DMS53 (cell line): ENCODE measurements around the gene KAZN.

ENCODE experiments used
- DNase-seq: peaks from one replicate; lab custom pipeline; 2025; lab: John Stamatoyannopoulos, UW

Gene KAZN

DNA sequence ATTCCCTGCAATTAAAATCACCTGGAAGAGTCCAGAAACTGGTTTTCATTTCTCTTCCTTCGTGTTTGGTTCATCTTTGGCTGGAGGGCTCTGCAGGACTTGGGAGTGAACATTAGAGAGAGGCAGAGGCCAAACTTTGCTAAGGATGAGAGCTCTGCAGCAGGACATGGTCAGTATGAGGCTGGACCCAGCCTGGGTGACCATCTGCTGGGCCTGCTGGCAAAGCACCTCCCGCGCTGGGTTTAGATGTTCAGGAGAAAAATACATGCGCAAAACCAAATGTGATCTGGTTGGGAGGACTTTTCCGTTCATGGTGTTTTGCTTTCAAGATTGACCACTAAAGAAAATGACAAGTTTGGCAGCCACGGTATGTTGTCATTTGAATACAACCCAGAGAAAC is 15.9 kb downstream of the KAZN start:
- no peak for DNase-seq

DNA sequence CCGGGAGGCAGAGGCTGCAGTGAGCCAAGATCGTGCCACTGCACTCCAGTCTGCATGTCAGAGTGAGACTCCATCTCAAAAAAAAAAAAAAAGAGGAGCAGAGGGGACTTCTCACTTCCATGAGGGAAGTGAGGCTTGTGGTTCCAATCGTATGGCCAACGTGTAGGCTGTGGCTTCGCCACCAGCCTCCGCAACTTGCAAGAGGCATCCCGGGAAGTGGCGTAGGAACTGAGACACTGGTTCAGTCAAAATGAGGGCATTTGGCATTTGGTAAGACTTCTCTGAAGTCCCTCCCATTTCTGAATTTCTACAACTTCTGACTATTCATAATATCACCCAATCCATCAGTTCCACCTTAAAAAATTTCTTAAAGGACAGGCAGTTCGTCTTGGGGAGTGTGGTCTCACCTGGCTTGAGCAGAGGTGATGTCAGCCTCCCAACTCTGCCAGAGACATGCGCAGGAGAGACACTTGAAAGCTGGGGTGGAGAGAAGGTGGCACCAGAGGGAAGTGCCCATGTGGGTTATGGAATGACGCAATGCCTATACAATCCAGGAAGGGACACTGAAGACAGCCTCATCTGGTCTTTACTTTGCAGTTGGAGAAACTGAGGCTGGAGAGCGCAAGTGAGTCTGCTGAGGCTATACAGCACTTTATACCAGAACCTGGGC is 17.2 kb downstream of the KAZN start:
- DNase-seq: no peak

DNA sequence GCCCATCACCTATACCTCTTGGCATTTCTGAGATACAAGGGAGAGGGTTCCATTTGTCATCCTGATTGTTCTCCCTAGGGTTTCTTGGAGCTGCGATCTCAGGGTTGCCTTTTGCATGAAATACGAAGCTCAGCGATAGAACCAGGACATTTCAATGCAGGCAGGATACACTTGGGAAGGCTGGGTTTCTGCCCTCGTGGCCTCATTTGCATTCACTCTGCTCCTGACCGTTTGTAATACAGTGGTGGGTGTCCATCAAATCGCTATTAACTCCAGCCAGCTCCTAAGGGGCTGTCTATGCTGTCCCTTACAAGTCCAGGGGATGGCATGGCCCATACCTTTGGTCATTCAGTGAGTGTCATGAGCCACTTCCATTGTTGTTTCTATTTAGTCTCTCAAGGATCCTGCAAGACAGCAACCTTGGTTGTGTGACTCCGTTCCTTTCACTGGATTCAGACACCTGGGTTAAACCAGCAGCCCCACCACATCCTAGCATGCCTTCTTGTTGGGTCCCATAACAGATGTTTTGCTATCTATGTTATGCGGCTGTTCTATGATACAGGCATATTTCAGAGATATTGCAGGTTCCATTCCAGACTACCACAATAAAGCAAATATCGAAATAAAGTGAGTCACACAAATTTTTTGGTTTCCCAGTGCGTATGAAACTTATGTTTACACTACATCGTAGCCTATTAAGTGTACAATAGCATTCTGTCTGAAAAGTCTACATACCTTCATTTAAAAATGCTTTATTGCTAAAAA is 18.3 kb downstream of the KAZN start:
- DNase-seq: no peak

DNA sequence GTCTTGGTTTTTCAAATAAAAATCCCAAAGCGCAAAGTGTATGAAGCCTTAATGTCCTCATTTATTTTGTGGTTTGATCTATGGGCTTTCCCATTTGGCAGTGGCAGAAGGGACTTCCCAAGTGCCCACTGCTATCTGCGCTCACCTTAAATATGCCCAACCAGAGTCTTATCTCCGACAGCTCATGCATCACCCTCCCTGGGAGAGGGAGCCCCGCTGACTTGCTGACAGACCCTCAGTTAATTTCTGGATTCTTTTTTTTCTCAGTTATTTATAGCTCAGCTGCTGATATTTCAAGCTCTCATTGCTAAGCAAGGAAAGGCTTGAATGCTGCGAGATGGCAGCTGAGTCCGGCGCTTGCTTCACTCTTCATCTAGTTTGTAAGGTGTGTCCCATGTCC is 19.3 kb downstream of the KAZN start:
- DNase-seq: no peak

DNA sequence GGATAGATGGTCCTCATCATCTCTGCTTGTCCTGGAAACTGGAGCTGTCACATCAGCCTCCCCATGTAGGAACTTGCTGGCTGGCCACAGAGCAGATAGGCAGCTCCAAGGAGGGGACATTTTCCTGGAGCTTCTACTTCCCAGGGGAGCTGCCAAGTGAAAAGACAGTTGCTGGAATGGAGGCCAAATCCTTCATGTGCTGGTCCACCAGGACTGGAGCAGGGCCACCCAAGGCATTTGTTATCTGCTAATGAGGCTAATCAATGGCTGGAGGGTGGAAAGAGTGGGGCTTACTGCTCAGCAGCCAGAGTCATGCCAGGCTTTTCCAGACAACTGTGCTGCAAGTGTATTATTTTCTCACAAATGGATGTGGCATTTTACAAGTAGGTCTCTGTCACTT is 22.5 kb downstream of the KAZN start:
- no peak for DNase-seq

DNA sequence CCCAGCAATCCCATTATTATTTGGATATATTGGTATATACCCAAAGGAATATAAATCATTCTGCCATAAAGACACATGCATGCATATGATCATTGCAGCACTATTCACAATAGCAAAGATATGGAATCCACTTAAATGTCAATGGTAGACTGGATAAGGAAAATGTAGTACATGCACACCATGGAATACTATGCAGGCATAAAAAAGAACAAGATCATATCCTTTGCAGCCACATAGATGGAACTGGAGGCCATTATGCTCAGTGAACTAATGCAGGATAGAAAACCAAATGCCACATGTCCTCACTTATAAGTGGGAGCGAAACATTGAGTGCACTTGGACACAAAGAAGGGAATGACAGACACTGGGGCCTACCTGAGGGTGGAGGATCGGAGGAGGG is 24.6 kb downstream of the KAZN start:
- no peak for DNase-seq

DNA sequence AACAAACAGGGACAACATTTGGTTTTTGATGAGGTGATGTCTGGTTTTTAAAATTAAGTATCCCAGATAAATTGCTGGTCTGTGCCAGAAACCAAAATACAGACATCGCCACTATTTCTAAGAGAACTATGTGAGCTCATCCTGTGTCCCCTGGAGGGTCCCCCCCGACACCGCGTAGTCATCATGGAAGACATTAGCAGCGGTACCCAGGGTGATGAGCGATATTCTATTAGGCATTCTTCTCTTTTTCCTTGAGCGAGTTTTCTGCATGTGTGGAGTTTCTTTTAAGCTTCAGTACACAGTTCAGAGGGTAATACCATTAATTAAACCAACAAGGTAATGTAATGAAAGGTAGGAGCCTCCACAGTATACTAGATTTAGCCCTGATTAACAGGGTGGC is 26.5 kb downstream of the KAZN start:
- DNase-seq: no peak

DNA sequence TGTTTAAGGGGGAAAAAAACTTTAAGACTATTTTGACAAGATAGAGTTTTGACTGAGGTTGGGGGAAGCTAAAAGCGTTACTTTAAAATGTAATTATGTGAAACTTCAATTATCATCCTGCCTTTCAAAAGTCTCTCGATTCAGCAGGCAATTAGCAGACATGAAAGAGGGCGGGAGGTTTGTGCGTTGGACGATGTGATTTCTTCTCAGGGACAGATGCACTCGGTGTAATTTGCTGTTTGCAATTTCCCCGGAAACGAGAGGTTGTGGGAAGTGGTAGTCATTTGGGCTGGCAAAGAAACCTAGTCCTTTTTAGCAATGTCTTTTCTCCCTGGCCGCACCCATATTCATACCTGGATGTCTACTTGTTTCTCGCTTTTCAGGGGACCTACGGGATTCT is 27.1 kb downstream of the KAZN start:
- DNase-seq: no peak

DNA sequence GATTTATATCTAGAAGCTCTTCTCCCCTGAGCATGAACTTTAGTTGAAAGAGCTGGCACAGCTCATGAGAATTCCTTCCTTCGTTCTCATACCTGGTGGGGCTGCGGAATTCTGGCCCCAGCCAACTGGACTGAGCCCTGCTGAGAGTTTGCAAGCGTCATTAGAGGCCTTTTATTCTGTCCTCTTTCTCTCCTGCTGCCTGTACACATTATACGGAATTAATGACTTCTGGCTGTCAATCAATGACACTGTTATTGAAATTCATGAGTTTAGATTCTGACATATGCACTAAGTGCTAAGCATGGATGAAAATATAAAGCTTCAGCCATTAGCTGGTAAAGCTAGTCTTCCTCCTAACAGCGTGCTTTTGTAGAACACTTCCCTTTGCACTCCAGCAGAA is 27.5 kb downstream of the KAZN start:
- DNase-seq: no peak

DNA sequence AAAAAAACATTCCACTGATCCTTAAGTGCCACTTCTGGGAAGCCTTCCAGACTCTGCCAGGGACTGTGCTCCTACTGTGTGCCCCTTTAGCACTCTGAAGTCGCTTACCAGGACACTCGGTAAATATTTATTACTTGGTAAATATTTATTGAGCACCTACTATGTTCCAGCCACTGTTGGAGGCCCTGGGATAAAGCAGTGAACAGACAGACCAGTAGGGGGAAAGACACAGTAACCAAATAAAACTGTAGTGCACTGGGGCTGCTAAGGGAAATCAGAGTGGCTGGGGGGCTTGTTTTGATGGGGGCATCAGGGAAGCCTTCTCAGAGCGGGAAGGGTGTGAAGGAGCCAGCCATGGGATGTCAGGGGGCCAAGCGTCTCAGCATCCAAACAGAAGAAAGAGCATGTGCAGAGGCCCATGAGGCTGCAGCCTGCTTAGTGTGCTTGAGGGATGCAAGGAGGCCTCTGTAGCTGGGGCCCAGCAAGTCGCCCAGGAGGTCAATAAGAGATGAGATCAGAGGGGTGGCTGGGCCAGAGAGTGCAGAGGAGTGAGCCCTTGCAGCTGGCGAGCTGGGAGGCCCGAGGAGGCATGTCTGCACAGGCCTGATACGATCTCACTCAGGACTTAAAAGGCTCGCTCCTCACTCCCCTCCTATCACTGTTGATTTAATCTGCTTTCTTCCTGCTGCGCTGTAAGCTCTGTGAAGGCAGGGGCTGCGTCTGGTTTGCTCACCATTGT is 28.6 kb downstream of the KAZN start:
- DNase-seq: no peak

DNA sequence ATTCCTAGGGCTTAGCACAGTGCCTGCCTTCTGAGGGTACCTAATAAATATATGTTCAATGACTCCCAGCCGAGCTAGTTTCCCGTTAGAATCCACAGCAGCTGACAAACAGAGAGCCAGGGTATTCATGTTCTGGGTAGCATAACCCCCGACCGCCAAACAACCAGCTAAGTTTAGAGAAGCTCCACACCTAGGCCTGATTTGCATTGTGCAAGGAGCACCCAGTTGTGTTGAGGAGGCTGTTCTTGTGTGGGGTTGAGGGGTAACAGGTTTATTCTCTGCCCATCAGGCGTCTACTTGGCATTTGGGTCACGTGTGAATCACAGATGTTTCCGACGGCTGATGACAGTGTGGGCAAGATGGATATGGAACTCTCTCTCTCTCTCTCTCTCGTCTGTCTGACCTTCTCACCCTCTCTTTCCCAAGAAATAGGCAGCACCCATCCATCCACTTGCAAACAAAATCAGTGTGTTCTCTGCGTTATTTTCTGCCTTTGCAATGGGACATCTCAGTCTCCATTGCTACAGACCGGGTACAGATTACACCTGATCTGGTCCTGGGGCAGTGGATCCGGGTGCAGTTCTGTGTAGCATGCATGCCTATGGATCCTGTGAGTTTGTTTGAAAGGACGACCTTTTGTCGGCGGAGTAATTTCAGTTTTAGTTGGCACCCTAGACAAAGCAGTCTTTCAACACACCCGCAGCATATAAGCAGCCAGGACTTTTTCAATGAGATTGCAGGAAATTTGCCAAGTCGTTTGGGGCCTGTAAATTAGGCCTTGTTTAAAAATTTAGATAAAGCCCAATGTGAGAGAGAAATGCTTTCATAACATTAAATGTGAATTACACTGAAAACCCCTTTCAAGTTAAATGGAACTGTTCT is 29.4 kb downstream of the KAZN start:
- DNase-seq: no peak

DNA sequence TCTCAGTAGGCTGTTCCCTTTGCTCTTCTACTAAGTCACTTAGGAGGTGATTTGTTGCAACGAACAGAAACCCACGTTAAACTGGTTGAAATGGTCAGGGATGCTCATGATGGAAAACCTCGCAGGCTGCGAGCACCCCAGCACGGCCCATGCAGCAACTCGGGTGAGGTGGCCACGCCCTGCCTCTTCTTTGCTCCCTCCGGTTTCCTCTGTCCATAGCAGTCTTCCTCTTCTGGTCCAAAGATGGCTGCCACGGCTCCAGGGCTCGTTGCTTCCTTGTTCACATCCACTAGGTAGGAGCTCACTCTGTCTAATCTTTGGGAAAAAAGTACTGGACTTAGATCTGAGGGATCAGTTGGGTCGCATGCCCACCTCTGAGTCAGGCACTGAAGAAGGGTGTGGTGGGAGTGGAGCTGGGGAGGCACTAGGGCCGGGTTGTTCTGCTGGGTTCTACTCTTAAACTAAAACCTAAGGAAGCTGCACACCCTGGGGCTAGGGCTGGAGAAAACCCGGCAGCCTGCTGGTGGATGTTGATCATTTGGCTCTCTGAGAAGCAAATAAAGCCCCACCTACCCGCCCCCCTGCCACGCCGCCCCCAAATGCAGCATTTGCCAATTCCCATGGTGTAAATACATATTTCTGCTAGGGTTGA is 31.0 kb downstream of the KAZN start:
- DNase-seq: no peak

DNA sequence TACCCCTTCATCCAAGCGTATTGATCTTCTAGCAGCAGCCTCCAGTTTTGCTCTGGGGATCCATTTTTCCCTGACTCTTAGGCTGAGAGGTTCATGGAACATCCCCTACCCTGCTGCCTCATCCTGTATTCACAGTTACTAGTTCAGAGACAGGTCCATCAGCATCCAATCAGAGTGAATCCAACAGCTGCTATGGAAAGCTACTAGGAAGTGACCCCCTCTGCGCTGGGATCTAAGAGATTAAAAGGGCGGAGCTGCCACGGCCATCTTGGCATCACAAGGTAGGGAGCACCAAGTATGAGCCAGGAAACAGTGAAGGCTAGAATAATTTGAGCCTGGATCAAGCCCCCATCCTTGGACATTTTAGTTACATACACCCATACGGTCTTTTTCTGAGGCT is 32.5 kb downstream of the KAZN start:
- DNase-seq: no peak

DNA sequence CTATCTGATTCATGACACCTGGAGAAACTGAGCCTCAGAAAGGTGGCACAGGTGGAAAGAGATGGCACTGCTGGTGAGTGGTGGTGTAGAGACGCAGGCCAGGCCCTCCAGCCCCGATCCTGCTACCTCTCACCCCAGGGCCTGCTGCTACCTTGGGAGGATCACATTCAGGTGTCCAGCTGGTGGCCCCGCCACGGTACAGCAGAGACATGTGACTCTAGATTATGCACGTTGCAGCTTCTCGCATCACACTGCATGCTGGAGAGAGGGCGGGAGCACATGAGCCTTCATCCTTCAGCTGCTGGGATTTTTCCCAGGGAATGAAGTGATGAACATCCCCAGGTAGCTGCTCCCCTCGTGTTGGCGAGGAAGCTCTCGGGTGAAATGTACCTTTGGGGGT is 32.9 kb downstream of the KAZN start:
- no peak for DNase-seq

DNA sequence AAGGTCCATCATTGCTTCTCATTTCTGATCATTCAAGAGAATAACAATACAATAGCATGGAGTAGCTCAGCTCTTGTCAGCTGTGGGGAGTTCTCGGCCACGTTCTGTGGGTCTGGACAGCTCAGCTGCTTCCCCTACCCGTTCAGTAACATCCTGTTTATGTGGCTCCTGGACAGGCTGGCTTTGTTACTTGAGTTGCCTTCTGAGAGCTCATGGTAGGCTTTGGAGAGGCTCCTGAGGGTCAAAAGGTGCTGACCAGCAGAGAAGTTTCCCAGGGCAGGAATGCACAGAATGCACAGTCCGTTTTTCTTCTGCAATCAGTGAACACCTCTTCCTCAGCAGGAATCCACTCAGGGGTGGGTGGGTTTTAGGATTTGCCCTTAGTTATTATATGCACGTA is 36.0 kb downstream of the KAZN start:
- DNase-seq: no peak

DNA sequence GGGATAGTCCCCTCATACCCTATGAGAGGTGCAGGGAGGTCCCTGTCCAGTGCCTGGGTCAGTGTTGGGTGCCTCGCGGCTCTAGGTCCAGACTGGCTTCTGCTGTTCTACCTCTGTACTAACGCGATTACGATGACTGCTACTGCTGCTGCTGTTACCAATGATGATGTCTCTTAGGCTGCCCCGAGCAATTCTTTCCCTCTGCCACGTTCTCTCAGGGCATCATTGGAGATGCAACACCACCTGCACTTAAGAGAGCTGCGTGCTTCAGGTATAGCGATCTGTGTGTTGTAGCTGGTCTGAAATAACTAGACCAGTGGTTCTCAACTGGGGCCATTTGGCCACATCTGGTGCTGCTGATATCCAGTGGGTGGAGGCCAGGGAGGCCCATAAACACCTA is 36.9 kb downstream of the KAZN start:
- no peak for DNase-seq

DNA sequence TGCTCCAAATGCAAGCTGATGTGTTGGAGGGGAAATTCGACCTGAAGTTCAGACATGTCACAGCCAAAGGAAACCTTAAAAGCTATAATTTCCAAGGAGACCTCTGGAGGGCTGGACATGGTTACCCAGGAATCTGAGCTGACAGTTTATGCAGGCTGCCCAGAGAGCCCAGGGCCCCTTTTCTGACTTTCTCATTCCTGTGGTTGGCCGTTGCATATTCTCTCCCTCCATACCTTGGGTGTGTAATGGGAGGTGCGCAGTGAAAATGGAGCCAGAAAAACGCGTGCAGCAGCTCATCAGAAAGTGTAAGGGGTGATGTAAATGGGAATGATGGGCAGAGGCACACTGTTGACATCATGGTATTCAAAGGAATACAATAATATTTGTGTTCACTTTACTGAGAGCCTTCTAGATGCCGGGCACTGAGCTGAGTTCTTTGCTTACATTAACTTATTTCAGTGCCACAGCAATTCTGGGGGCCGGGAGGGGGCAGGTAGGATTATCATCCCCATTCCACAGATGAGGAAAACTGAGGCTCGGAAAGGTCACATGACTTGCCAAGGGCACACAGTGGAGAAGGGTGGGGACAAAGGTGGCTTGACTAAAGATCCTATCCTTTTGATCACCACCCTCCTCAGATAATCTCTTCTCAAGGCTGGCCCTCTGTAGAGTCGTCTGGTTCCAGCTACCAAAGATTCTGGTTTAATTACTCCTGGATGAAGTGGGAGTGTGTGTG is 38.6 kb downstream of the KAZN start:
- no peak for DNase-seq

DNA sequence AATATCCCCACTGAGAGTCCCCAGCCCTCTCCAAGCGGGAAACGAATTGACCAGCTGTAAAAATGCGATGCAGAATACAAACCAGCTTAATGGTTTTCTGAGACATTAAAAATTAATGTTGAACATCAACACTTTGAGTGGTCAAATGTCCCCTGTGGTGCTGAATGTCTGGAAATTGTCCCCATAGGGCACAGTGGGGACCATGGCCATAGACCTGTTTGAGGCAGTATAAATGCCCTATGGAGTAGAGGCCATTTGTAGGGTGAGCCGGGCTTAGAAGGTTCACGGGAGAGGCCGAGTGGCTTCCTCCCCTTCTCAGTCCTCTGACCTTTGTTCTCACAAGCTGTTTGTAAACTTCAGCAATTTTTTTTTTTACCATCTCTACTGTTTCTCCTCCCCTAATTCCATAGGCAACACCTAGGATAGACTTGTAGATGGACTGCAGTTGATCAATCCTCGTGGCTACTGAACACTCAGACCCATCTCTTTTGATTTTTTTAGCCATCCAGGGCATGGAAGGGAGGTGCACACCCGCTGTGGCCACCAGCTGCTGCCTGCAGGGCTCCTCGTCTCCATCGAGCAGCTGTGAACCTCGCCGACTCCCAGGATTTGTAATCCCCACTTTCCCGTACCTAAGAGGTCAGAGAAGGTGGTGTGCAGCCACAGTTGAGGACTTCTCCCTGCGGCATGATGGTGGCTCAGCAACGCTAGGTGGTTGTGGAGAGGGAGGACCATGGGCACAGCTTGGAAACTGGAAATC is 41.0 kb downstream of the KAZN start:
- no peak for DNase-seq

DNA sequence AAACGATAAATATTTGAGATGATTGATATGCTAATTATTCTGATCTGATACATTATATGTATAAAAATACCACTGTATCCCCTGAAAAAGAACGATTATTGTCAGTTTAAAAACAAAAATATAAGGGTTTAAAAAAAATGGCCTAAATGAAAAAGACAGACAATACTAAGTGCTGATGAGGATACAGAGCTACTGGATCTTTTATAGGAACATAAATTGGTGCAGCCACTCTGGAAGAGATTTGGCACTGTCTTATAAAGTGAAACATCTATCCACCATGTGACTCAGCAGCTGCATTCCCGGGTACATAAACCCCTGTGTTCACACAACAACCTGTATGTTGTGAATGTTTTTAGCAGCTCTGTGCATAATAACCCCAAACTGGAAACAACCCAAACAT is 44.2 kb downstream of the KAZN start:
- no peak for DNase-seq

DNA sequence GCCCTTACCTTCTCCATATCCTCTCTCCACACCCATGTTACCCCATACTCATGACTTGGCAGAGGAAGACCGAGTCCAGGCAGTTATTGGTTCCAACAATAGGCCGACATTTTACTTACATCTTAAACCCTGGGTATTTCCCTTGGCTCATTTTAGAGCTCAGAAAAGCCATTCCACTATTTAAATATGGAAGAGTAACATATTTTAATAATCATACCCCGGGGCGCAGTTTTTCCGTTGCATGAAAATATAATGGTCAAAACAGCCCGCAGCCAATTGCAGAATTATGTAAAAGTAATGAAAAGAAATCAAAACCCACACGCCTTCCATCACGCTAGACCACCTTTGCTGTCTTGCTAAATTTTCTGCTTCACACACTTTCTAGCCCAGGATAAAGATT is 48.5 kb downstream of the KAZN start:
- no peak for DNase-seq
